WERI-Rb-1 (cell line): ENCODE measurements around the gene MTFR2.
A peak's percentile ranks its signal among the peaks of the same experiment; 100 is the strongest.

Source experiments
- DNase-seq: peaks from one replicate; pipeline ENCODE4 v3.0.0-alpha.2; 2020
- H3K27ac ChIP-seq: fragments of 250-450 bp; sonication (Bioruptor Pico); 2 replicates; pipeline ENCODE4 v1.5.1; 2020; ENCODE audit warnings: mild to moderate bottlenecking, moderate library complexity
- H3K27me3 ChIP-seq: fragments of 250-450 bp; sonication (Bioruptor Pico); 2 replicates; pipeline ENCODE4 v1.5.1; 2021; ENCODE audit warnings: mild to moderate bottlenecking, low read depth, moderate library complexity; ENCODE audit not compliant: insufficient read depth, severe bottlenecking
- H3K36me3 ChIP-seq: fragments of 250-450 bp; sonication (Bioruptor Pico); 2 replicates; pipeline ENCODE4 v1.5.1; 2020; ENCODE audit warnings: mild to moderate bottlenecking, moderate library complexity
- H3K4me3 ChIP-seq: 2 replicates; pipeline ENCODE4 v1.5.1; 2011; ENCODE audit warnings: low read depth, mild to moderate bottlenecking, control low read depth, low read length
- H3K9me3 ChIP-seq: fragments of 250-450 bp; sonication (Bioruptor Pico); 2 replicates; pipeline ENCODE4 v1.5.1; 2021; ENCODE audit warnings: mild to moderate bottlenecking, moderate library complexity; ENCODE audit not compliant: severe bottlenecking
- CTCF ChIP-seq: IDR thresholded peaks from 2 replicates; pipeline ENCODE4 v1.5.1; 2011; ENCODE audit warnings: low read depth, mild to moderate bottlenecking, control low read depth, inconsistent platforms, low read length

MTFR2 gene

GRCh38 chr6:136288566-136289326 lies 38.6 kb upstream of the MTFR2 start:
- H3K27ac ChIP-seq: peak overlapping the region; percentile 99
- peaks cover 21% of the 10 kb centered on the region for H3K36me3 ChIP-seq
- TF ChIP-seq CTCF: 0 out of 2 replicates have a peak, but pooled peaks have one; percentile 7
- H3K27me3 ChIP-seq: no peaks in the 10 kb centered on the region
- DNase-seq: peak; percentile 63
- H3K4me3 ChIP-seq: peak overlapping the region; percentile 94
- H3K9me3 ChIP-seq: no peaks in the 10 kb centered on the region

GRCh38 chr6:136284909-136285308 lies 34.8 kb upstream of the MTFR2 start:
- TF ChIP-seq CTCF: no peak
- no peak overlapping the region for H3K4me3 ChIP-seq
- H3K27me3 ChIP-seq: no peaks in the 10 kb centered on the region
- H3K27ac ChIP-seq: no peak overlapping the region
- no peak for DNase-seq
- no peaks in the 10 kb centered on the region for H3K9me3 ChIP-seq
- peaks cover 42% of the 10 kb centered on the region for H3K36me3 ChIP-seq

- no peak for TF ChIP-seq CTCF
Measured at GRCh38 chr6:136282906-136283305, 32.8 kb upstream of the MTFR2 start.

GRCh38 chr6:136280032-136280609 lies 30.0 kb upstream of the MTFR2 start:
- H3K27ac ChIP-seq: no peak overlapping the region
- no peak for TF ChIP-seq CTCF
- DNase-seq: no peak
- H3K27me3 ChIP-seq: no peaks in the 10 kb centered on the region
- H3K4me3 ChIP-seq: no peak overlapping the region
- no peaks in the 10 kb centered on the region for H3K9me3 ChIP-seq
- peaks cover 56% of the 10 kb centered on the region for H3K36me3 ChIP-seq

More at GRCh38 chr6:136282906-136283305, 32.8 kb upstream of the MTFR2 start:
- H3K9me3 ChIP-seq: no peaks in the 10 kb centered on the region
- H3K4me3 ChIP-seq: no peak overlapping the region
- H3K27me3 ChIP-seq: no peaks in the 10 kb centered on the region
- DNase-seq: no peak
- no peak overlapping the region for H3K27ac ChIP-seq
- H3K36me3 ChIP-seq: peaks cover 39% of the 10 kb centered on the region

- H3K27me3 ChIP-seq: no peaks in the 10 kb centered on the region
- no peak overlapping the region for H3K27ac ChIP-seq
- H3K9me3 ChIP-seq: no peaks in the 10 kb centered on the region
- no peak for DNase-seq
- TF ChIP-seq CTCF: no peak
- no peak overlapping the region for H3K4me3 ChIP-seq
- peaks cover 86% of the 10 kb centered on the region for H3K36me3 ChIP-seq
Measured at GRCh38 chr6:136274062-136274461, 24.0 kb upstream of the MTFR2 start.

- peaks cover 91% of the 10 kb centered on the region for H3K36me3 ChIP-seq
- H3K27me3 ChIP-seq: no peaks in the 10 kb centered on the region
- H3K4me3 ChIP-seq: no peak overlapping the region
- DNase-seq: no peak
- no peak for TF ChIP-seq CTCF
- H3K27ac ChIP-seq: no peak overlapping the region
- H3K9me3 ChIP-seq: no peaks in the 10 kb centered on the region
Measured at GRCh38 chr6:136265101-136265500, 15.0 kb upstream of the MTFR2 start.
